ENCODE measurements around the gene FRMD3. TPM values are rescaled to one million over a fixed set of nuclear protein-coding genes. Genes with fewer than 3 reads are reported as not detected.

Gene FRMD3
- total RNA-seq: 100 to 1,000 TPM in 4 of 9 donors, 10 to 100 TPM in 5; 48.4 to 195 (median 82.4) TPM
- 10 to 100 TPM; 28.9 to 84.1 TPM for polyA plus RNA-seq
- long read RNA-seq, donor 1, full-length matches to known transcripts: 73 of 111 reads
- long read RNA-seq, donor 1, partial matches to known transcripts: 22 of 111 reads
- long read RNA-seq, donor 1, other reads (novel, unspliced or antisense): 16 of 111 reads
- long read RNA-seq, donor 2, full-length matches to known transcripts: 111 of 160 reads
- long read RNA-seq, donor 2, partial matches to known transcripts: 31 of 160 reads
- long read RNA-seq, donor 2, other reads (novel, unspliced or antisense): 18 of 160 reads
- long read RNA-seq, donor 3, full-length matches to known transcripts: 46 of 58 reads
- long read RNA-seq, donor 3, partial matches to known transcripts: 8 of 58 reads
- long read RNA-seq, donor 3, other reads (novel, unspliced or antisense): 4 of 58 reads

GRCh38 chr9:83538172-83538889 lies at the start of gene FRMD3:
Gene FRMD3 (minus strand): TSS chr9:83538401. CDS start chr9:83538231, 170 bp downstream.
- H3K9me3 ChIP-seq: peaks cover 0 to 4% (median 0%) of the 10 kb centered on the region in 12 donors
- H3K27me3 ChIP-seq: peaks cover 0 to 11% (median 0%) of the 10 kb centered on the region in 9 donors
- intact Hi-C loops (cut with DNase I): loop anchor here in 9 of 10 donors (1.0 to 10.0 kb wide), 15 partner anchors 44 to 321 kb away; no protein-coding TSS in a partner anchor
- TF ChIP-seq CTCF (IDR thresholded peaks at IDR 0.05): peak; percentile 65 to 94 (median 84)
- peak in 1 of 2 donors; percentile 42 for TF ChIP-seq POLR2A (IDR thresholded peaks at IDR 0.05)
- no peaks in the 10 kb centered on the region for H3K36me3 ChIP-seq
- H3K4me3 ChIP-seq: peak within 1 kb of the TSS; percentile 52 to 88 (median 76)
- peak within 1 kb of the TSS; percentile 33 to 91 (median 82) for H3K27ac ChIP-seq
- H3K4me1 ChIP-seq: peaks cover 0 to 22% (median 10%) of the 10 kb centered on the region in 12 donors
- ATAC-seq (peak; percentile 96 to 98 (median 97)), DNase-seq (peak; percentile 89 to 94 (median 92))
- WGBS, 4 donors: 0 to 2% (median 1%) methylated on average over 20 to 85 of the region's 85 CpGs

- Histone ChIP-seq H3K27me3 (no peaks in the 10 kb centered on the region), H3K4me1 (no peaks in the 10 kb centered on the region), H3K27ac (no peak overlapping the region), H3K4me3 (no peak overlapping the region), H3K36me3 (no peaks in the 10 kb centered on the region), H3K9me3 (peaks cover 0 to under 1% (median 0%) of the 10 kb centered on the region in 12 donors)
- DNase-seq: no peak
- 89 to 96% (median 92%) methylated on average over 4 of the region's 4 CpGs for WGBS, 4 donors
- no peak for ATAC-seq
- intact Hi-C loops (cut with DNase I): loop anchor here in 2 of 10 donors (10.0 kb wide), 2 partner anchors 50 to 60 kb away; partner anchors contain the start of gene FRMD3 (in 1 of the 2)
- no peak for TF ChIP-seq CTCF (IDR thresholded peaks at IDR 0.05)
These were observed 46.8 kb upstream of the FRMD3 start for GRCh38 chr9:83584995-83585394.

- Histone ChIP-seq H3K27ac (no peak overlapping the region), H3K9me3 (peaks cover 0 to 16% (median 3%) of the 10 kb centered on the region in 12 donors), H3K4me3 (no peak overlapping the region), H3K4me1 (no peaks in the 10 kb centered on the region), H3K36me3 (no peaks in the 10 kb centered on the region), H3K27me3 (no peaks in the 10 kb centered on the region)
- peak in 3 of 4 donors; percentile 65 to 86 (median 66) for ATAC-seq
- peak in 4 of 5 donors; percentile 45 to 53 (median 46) for DNase-seq
- no peak for TF ChIP-seq POLR2A (IDR thresholded peaks at IDR 0.05)
- TF ChIP-seq CTCF (IDR thresholded peaks at IDR 0.05): peak; percentile 59 to 82 (median 69)
- WGBS, 4 donors: 70 to 72% (median 71%) methylated on average over 6 of the region's 6 CpGs
- intact Hi-C loops (cut with DNase I): loop anchor here in 3 of 10 donors (2.0 to 10.0 kb wide), 3 partner anchors 45 to 61 kb away; partner anchors contain the start of gene FRMD3 (in 2 of the 3)
These were observed 45.2 kb upstream of the FRMD3 start for GRCh38 chr9:83583151-83584014.
